Nephron (organoid): ENCODE results near the gene LRRC19.
A peak's percentile ranks its signal among the peaks of the same experiment; 100 is the strongest.

Source experiments
- H3K27ac Mint-ChIP-seq, 3 experiments: 2 replicates each; pipeline ENCODE4 v1.8.0; 2020; ENCODE audit warnings: mixed read lengths in 3 of 3, mild to moderate bottlenecking in 2 of 3, moderate library complexity in 1 of 3
- H3K27me3 Mint-ChIP-seq: 2 replicates; pipeline ENCODE4 v1.8.0; 2021; ENCODE audit warnings: low read depth, mild to moderate bottlenecking, moderate library complexity, mixed read lengths
- H3K36me3 Mint-ChIP-seq: 2 replicates; pipeline ENCODE4 v1.8.0; 2020; ENCODE audit warnings: low read depth, mixed read lengths
- H3K4me1 Mint-ChIP-seq: 2 replicates; pipeline ENCODE4 v1.8.0; 2020; ENCODE audit warnings: mixed read lengths
- H3K4me3 Mint-ChIP-seq, 3 experiments: 2 replicates each; pipeline ENCODE4 v1.8.0; 2020; ENCODE audit warnings: mild to moderate bottlenecking in 3 of 3, mixed read lengths in 3 of 3, moderate library complexity in 2 of 3
- H3K9me3 Mint-ChIP-seq: 2 replicates; pipeline ENCODE4 v1.8.0; 2020; ENCODE audit warnings: mixed read lengths
- CTCF ChIP-seq, 3 experiments: fragments of 200-600 bp; sonication (generic); IDR thresholded peaks; one replicate each; pipeline ENCODE4 v1.5.0; 2021; ENCODE audit warnings: antibody characterized with exemption in 3 of 3; ENCODE audit not compliant: unreplicated experiment in 3 of 3

LRRC19 gene

GRCh38 chr9:26955222-26955903, 50.1 kb downstream of the LRRC19 start:
- TF ChIP-seq CTCF (IDR thresholded peaks at IDR 0.05; ENCODE audit: unreplicated experiment in 3 of 3) = no peak
- H3K4me1 Mint-ChIP-seq = peaks cover 10% of the 10 kb centered on the region
- H3K27me3 Mint-ChIP-seq = no peaks in the 10 kb centered on the region
- no peaks in the 10 kb centered on the region for H3K9me3 Mint-ChIP-seq
- peak overlapping the region; percentile 93 to 98 (median 96) for H3K4me3 Mint-ChIP-seq
- H3K36me3 Mint-ChIP-seq = peaks cover 7% of the 10 kb centered on the region
- H3K27ac Mint-ChIP-seq = peak overlapping the region; percentile 99 to 100 (median 100)

GRCh38 chr9:26954050-26954508, 51.4 kb downstream of the LRRC19 start:
- Mint-ChIP-seq H3K9me3 (no peaks in the 10 kb centered on the region), H3K4me3 (peak overlapping the region; percentile 45 to 73 (median 71)), H3K36me3 (peaks cover 7% of the 10 kb centered on the region), H3K27me3 (no peaks in the 10 kb centered on the region), H3K4me1 (peaks cover 10% of the 10 kb centered on the region), H3K27ac (peak overlapping the region in 2 of 3 experiments; percentile 78 to 100)
- TF ChIP-seq CTCF (IDR thresholded peaks at IDR 0.05; ENCODE audit: unreplicated experiment in 3 of 3) = no peak

- Mint-ChIP-seq H3K27ac (no peak overlapping the region), H3K4me3 (no peak overlapping the region)
- TF ChIP-seq CTCF (IDR thresholded peaks at IDR 0.05; ENCODE audit: unreplicated experiment in 3 of 3) = no peak
Measured at GRCh38 chr9:26951794-26952193, 53.7 kb downstream of the LRRC19 start.

GRCh38 chr9:26950521-26950920, 55.0 kb downstream of the LRRC19 start:
- no peak for TF ChIP-seq CTCF (IDR thresholded peaks at IDR 0.05; ENCODE audit: unreplicated experiment in 3 of 3)
- Mint-ChIP-seq H3K4me3 (peak overlapping the region in 1 of 3 experiments; percentile 16), H3K27ac (no peak overlapping the region), H3K36me3 (no peaks in the 10 kb centered on the region), H3K4me1 (peaks cover 23% of the 10 kb centered on the region), H3K9me3 (no peaks in the 10 kb centered on the region), H3K27me3 (no peaks in the 10 kb centered on the region)

More at GRCh38 chr9:26951794-26952193, 53.7 kb downstream of the LRRC19 start:
- Mint-ChIP-seq H3K27me3 (no peaks in the 10 kb centered on the region), H3K4me1 (peaks cover 21% of the 10 kb centered on the region), H3K36me3 (no peaks in the 10 kb centered on the region), H3K9me3 (no peaks in the 10 kb centered on the region)

- H3K27me3 Mint-ChIP-seq = no peaks in the 10 kb centered on the region
- H3K27ac Mint-ChIP-seq = no peak overlapping the region
- TF ChIP-seq CTCF (IDR thresholded peaks at IDR 0.05; ENCODE audit: unreplicated experiment in 3 of 3) = no peak
- H3K9me3 Mint-ChIP-seq = no peaks in the 10 kb centered on the region
- H3K36me3 Mint-ChIP-seq = no peaks in the 10 kb centered on the region
- H3K4me1 Mint-ChIP-seq = peaks cover 22% of the 10 kb centered on the region
- peak overlapping the region in 2 of 3 experiments; percentile 14 to 44 for H3K4me3 Mint-ChIP-seq
Measured at GRCh38 chr9:26949637-26950069, 55.8 kb downstream of the LRRC19 start.

GRCh38 chr9:26947736-26948135, 57.7 kb downstream of the LRRC19 start:
- peak overlapping the region; percentile 99 to 100 (median 100) for H3K27ac Mint-ChIP-seq
- H3K4me3 Mint-ChIP-seq = peak overlapping the region; percentile 91 to 93 (median 91)
- no peak for TF ChIP-seq CTCF (IDR thresholded peaks at IDR 0.05; ENCODE audit: unreplicated experiment in 3 of 3)
- H3K4me1 Mint-ChIP-seq = peaks cover 32% of the 10 kb centered on the region
- H3K9me3 Mint-ChIP-seq = no peaks in the 10 kb centered on the region
- H3K36me3 Mint-ChIP-seq = peaks cover 15% of the 10 kb centered on the region
- no peaks in the 10 kb centered on the region for H3K27me3 Mint-ChIP-seq
